Breast epithelium (tissue), 3 donors: ENCODE data around the gene PLEKHN1.

Experiments
- CTCF ChIP-seq, 3 donors: fragments of 450-650 bp; IDR thresholded peaks; one replicate each; pipeline ENCODE4 v1.5.1; 2016 to 2017; ENCODE audit warnings: antibody characterized with exemption in 3 of 3, mild to moderate bottlenecking in 3 of 3, moderate library complexity in 3 of 3
- POLR2A ChIP-seq: fragments of 450-650 bp; IDR thresholded peaks from one replicate; pipeline ENCODE4 v1.6.1; 2016; ENCODE audit warnings: antibody characterized with exemption, mild to moderate bottlenecking, moderate library complexity
- POLR2AphosphoS5 ChIP-seq, 3 donors: sonication (generic); formaldehyde crosslinking; IDR thresholded peaks; one replicate each; pipeline ENCODE4 v1.6.1; 2017; ENCODE audit warnings: antibody characterized with exemption in 3 of 3

- no peak for TF ChIP-seq CTCF (IDR thresholded peaks at IDR 0.05)
- no peak for TF ChIP-seq POLR2A
- TF ChIP-seq POLR2AphosphoS5 (IDR thresholded peaks at IDR 0.05) = no peak
These were observed 30.8 kb downstream of the PLEKHN1 start for GRCh38 chr1:996851-997712.
